ENCODE measurements around the gene ARHGAP11A. TPM values are rescaled to one million over a fixed set of nuclear protein-coding genes. Genes with fewer than 3 reads are reported as not detected.

The ARHGAP11A gene
- total and polyA plus RNA-seq, 2 of the 8 experiments (the other 6 are each of a cell fraction or from before 2014, with no cell fraction given): 8.1 to 112 TPM

DNA sequence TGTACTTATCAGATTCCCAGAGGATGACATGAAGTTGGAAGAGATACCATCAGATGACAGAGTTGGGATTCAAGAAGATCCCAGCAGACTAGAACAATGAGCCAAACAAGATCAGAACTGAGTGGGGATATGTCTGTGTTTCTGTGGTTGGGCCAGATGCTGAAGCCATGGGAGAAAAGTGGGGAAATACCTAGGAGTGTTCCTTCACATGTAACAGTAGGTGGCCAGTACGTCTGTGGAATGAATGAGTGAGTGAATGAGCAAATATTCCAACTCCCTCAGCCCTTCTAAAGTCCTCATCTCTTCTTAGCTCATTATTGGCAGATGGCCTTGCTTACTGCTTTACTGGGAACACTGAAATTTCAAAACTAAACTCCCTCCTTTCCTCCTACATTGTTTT lies 70.3 kb downstream of the ARHGAP11A start:
- Histone ChIP-seq H3K23me2 (ENCODE audit: low read depth, low read length) (no peaks in the 10 kb centered on the region), H3K14ac (ENCODE audit: insufficient read length) (no peak overlapping the region), H2BK20ac (ENCODE audit: low read length) (no peak overlapping the region), H3K23ac (ENCODE audit: insufficient read length) (no peak overlapping the region), H3K56ac (replicated peaks; ENCODE audit: insufficient read length, low read depth, low read length) (no peak overlapping the region), H2BK5ac (ENCODE audit: low read depth, low read length) (no peak overlapping the region), H3K18ac (ENCODE audit: extremely low read depth, low read length) (no peak overlapping the region), H2AFZ (ENCODE audit: low read length) (no peak overlapping the region), H3K9ac (replicated peaks in 1 of 4; ENCODE audit: extremely low read depth in 1 of 4, low read depth in 3 of 4, low read length in 3 of 4) (no peak overlapping the region), H3K4me3 (ENCODE audit: extremely low read depth in 1 of 4, insufficient read depth in 2 of 4, low read depth in 3 of 4, low read length in 4 of 4) (no peak overlapping the region), H4K91ac (replicated peaks; ENCODE audit: insufficient read length, low read length) (no peak overlapping the region), H3K36me3 (ENCODE audit: control insufficient read depth in 2 of 4, insufficient read depth in 4 of 4, low read length in 3 of 4) (no peaks in the 10 kb centered on the region), H3K4ac (replicated peaks; ENCODE audit: insufficient read length, low read depth, low read length) (no peak overlapping the region), H4K5ac (ENCODE audit: insufficient read length, low read depth, low read length) (no peak overlapping the region), H3K79me1 (ENCODE audit: low read depth, low read length) (no peaks in the 10 kb centered on the region), H3K79me2 (ENCODE audit: control insufficient read depth in 1 of 2, insufficient read depth in 2 of 2, low read length in 2 of 2) (no peaks in the 10 kb centered on the region), H2BK12ac (ENCODE audit: low read depth, low read length) (no peak overlapping the region), H2BK15ac (ENCODE audit: low read length) (no peak overlapping the region), H4K8ac (ENCODE audit: extremely low read depth, insufficient read depth, low read length) (no peak overlapping the region), H4K20me1 (replicated peaks in 1 of 2; ENCODE audit: control insufficient read depth in 1 of 2, insufficient read depth in 2 of 2, low read length in 2 of 2) (no peaks in the 10 kb centered on the region), H3K9me3 (ENCODE audit: insufficient read depth in 2 of 2, low read depth in 1 of 2, low read length in 1 of 2) (no peaks in the 10 kb centered on the region), H2AK5ac (ENCODE audit: low read depth, low read length) (no peak overlapping the region), H3K27ac (ENCODE audit: low read depth, low read length) (no peak overlapping the region), H3K4me1 (replicated peaks in 1 of 4; ENCODE audit: control insufficient read depth in 3 of 4, insufficient read depth in 4 of 4, low read length in 3 of 4) (no peaks in the 10 kb centered on the region; a peak in 1 of 7 replicates), H3K4me2 (ENCODE audit: insufficient read depth in 1 of 2, low read depth in 2 of 2, low read length in 2 of 2) (no peak overlapping the region), H2BK120ac (replicated peaks; ENCODE audit: low read depth, low read length) (no peak overlapping the region), H3K27me3 (replicated peaks in 1 of 4; ENCODE audit: control insufficient read depth in 3 of 4, extremely low read depth in 1 of 4, insufficient read depth in 3 of 4, low read length in 3 of 4) (no peaks in the 10 kb centered on the region)
- ChIA-PET CTCF (ENCODE audit: partially characterized antibody) (no interaction called here), POLR2A (ENCODE audit: partially characterized antibody) (no interaction called here)
- 73% methylated on average over 1 of the region's 1 CpG; no CpG with 5 or more reads in 1 of the 2 experiments for WGBS, 2 experiments (ENCODE audit: extremely low coverage in 1 of 2, insufficient coverage in 1 of 2, insufficient read length in 1 of 2, insufficient replicate concordance in 2 of 2, low coverage in 1 of 2, low lambda C conversion rate in 2 of 2, missing lambda C conversion rate in 1 of 2)
- DNase-seq (ENCODE audit: low read depth in 1 of 2, low spot score in 2 of 2) (no peak), FAIRE-seq (no peak)
- TF ChIP-seq SP2 (IDR thresholded peaks at IDR 0.05; ENCODE audit: low read length) (no peak), SP4 (IDR thresholded peaks at IDR 0.05; ENCODE audit: low read length) (no peak), TBP (IDR thresholded peaks at IDR 0.05; ENCODE audit: low read depth, low read length) (no peak), FOSL1 (IDR thresholded peaks at IDR 0.05; ENCODE audit: insufficient read depth, low read depth, low read length) (no peak), GABPA (IDR thresholded peaks at IDR 0.05; ENCODE audit: borderline replicate concordance, insufficient read depth, low read length) (no peak), TEAD4 (IDR thresholded peaks at IDR 0.05; ENCODE audit: low read depth, low read length) (no peak), EP300 (IDR thresholded peaks at IDR 0.05; ENCODE audit: borderline replicate concordance in 1 of 2, low read depth in 2 of 2, low read length in 2 of 2) (no peak)
- TF ChIP-seq, protein P1, sequence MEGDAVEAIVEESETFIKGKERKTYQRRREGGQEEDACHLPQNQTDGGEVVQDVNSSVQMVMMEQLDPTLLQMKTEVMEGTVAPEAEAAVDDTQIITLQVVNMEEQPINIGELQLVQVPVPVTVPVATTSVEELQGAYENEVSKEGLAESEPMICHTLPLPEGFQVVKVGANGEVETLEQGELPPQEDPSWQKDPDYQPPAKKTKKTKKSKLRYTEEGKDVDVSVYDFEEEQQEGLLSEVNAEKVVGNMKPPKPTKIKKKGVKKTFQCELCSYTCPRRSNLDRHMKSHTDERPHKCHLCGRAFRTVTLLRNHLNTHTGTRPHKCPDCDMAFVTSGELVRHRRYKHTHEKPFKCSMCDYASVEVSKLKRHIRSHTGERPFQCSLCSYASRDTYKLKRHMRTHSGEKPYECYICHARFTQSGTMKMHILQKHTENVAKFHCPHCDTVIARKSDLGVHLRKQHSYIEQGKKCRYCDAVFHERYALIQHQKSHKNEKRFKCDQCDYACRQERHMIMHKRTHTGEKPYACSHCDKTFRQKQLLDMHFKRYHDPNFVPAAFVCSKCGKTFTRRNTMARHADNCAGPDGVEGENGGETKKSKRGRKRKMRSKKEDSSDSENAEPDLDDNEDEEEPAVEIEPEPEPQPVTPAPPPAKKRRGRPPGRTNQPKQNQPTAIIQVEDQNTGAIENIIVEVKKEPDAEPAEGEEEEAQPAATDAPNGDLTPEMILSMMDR (IDR thresholded peaks at IDR 0.05; ENCODE audit: control extremely low read depth in 1 of 3, insufficient read depth in 1 of 3, low read depth in 1 of 3, low read length in 3 of 3): no peak
- TF ChIP-seq, protein P2, sequence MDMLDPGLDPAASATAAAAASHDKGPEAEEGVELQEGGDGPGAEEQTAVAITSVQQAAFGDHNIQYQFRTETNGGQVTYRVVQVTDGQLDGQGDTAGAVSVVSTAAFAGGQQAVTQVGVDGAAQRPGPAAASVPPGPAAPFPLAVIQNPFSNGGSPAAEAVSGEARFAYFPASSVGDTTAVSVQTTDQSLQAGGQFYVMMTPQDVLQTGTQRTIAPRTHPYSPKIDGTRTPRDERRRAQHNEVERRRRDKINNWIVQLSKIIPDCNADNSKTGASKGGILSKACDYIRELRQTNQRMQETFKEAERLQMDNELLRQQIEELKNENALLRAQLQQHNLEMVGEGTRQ (IDR thresholded peaks at IDR 0.05; ENCODE audit: low read length): no peak
